GM21529 (cell line): ENCODE measurements around the gene TCP11L1.
"Not testable (repeated sequence)": the region's sequence is repeated elsewhere in the genome, so short reads cannot be mapped to it uniquely, and the experiment has no call there.

ENCODE experiments used
- ATAC-seq: cut with Tn5 transposase; IDR thresholded peaks from one replicate; pipeline ENCODE4 v1.9.1; 2021; ENCODE audit not compliant: unreplicated experiment

TCP11L1 gene

GRCh38 chr11:33029218-33029617 is 10.2 kb upstream of the TCP11L1 start:
- ATAC-seq, result not testable (repeated sequence)

GRCh38 chr11:33033493-33033892 is 5.9 kb upstream of the TCP11L1 start:
- no peak for ATAC-seq

DNA sequence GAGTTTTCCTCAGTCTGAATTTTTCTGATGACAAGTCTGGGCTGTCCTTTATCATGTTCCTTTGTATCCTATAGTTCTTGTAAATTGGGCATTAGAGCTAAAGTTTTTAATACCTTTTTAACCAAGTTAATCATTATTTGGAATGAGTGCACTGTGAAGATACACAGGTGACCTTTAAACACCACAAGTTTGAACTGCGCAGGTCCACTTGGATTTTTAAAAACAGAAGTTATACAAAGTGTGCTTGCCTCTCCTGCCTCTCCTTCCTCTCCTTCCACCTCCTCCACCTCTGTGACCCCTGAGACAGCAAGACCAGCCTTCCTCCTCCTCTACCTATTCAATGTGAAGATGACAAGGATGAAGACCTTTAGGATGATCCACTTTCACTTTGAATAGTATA is 4.4 kb upstream of the TCP11L1 start:
- no peak for ATAC-seq

DNA sequence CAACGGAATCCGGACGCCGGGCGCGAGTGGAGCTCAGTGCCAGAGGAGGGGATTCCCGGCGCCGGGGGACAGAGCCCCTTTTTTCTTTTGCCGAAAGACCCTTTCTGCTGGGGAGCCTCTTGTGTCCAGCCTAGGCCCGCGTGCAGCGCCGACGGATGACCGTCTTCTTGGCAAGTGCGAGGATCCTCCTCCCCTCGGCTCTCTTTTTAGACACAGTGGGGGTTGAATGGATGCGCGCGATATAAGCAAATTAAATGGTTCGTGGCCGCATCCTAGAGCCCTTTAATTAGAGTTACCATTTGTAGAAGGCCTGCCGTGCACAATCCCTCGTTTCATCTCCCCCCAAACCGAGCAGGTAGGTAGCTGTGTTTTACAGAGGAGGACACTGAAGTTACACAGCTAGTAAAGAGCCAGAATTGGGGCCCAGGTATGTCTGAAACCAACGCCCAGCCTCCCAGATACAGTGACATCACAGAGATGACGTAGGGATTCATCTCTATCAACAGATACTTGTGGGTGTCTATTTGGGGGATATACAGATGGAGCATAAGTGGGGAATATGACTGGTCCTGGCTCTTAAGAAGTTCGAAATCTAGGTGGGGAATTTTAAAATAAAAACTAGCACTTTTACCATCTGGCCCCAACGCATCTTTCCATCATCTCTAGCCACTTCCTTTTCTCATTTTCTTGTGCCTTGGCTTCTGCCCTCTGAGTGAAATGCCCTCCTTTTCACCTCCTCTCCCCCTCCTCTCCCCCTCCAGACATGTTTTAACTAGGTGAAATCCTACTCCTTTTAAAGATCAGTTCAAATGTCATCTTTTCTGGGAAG is 875 bp downstream of the TCP11L1 start:
- ATAC-seq, result peak; percentile 29

DNA sequence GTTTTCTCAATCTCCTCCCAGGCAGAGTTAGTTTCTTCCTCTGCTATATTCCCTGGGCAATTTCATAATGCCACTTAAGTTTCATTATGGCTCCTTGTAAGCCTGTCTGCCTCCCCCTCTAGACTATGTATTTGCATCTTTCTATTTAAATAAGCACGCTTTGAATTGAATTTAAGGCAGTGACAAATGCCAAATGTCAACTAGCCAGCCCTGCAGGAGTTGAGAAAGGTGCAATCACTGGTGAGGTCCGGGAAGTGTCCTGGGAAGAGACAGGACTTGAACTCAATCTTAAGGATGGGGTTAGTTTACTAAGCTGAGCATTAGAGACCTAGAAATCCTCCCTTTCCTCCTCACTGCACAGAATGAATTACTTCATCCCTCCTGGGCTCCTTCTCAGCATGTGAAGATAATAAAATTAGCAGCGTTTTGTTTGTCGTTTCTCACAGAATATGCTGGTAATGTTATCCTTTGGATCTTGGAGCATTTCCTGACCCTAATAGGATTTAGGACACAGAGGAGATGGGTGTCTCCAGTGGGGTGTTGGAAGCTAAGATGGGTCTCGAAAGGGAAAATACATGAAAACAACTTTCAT is 1.6 kb downstream of the TCP11L1 start:
- ATAC-seq, result peak; percentile 25

DNA sequence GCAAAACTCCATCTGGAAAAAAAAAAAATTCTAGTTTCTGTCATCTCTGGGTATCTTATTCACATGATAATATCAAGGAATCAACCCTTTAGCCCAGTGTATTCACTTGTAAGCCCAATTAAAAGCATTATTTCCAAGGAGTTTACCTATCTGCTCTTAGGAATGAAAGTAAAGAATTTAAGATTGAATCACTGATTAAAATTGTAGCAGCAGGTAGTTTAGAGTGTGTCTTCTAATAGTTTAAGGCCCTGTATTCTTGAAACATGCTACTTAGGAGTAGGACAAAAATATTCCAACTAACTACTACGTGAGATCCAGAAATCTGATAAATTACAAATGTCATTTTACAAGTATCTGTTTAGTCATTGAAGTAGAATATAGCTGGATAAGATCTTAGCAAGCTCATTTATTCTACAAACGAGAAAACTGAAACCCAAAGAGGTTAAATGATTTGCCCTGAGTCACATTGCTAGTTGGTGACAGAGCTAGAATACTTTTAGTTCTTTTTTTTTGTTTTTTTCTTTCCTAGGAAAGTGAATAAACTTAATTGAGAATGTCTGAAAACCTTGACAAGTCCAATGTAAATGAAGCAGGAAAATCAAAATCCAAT is 4.0 kb downstream of the TCP11L1 start:
- ATAC-seq, result no peak

DNA sequence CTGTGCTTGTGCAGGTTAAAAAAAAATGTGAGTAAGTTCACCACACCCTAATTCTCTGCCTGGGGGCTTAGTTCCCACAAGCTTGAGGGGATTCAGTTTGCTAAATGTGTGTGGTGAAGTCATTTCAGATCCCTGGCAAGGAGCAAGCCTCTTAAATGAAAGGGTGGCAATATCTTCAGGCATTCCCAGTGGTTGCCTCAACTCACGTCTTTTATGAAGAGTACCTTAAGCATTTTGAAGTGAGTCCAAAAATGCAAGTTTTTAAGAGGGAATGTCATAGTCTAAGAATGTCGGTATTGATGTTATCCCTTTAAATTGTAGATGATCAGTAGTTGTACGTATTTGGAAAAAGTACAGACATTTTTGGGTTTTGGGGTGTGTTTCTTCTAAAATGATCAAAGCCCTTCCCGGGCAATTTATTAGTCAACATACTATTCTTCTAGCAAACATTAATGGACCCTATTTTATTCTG is 4.9 kb downstream of the TCP11L1 start:
- no peak for ATAC-seq

DNA sequence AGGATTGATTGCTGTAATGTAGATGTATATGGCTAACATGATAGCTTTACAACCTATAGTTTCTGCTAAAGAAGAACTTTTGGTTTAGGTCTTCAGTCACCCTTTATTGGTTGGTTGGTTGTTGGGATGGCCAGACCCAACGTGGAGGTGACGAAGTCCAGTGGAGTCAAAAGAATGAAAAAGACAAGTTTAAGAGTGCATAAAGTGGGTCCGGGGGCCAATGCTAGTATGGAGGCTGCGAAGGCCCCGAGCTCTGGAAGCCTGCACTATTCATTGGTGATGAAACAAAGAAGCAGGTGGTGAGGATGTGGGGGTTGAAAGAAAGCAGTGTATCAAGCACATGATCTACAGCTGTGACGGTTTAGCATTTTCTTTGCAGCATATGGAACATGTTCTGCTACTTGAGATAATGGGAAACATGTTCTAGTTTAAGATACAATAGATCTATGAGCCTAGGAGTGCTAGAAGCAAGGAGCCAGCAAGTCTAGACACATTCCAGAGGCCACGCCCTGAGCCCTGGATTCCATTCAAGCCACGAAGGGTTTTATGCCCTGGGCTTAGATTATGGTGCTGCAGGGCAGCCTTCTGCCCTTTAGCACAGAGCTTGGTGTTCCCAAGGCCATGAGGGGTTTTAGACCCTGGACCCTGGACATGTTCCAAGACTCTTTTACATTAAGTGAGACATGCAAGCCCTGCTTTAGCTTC is 6.3 kb downstream of the TCP11L1 start:
- ATAC-seq, result no peak

- not testable (repeated sequence) for ATAC-seq
Measured at GRCh38 chr11:33048701-33049100, 9.3 kb downstream of the TCP11L1 start.

DNA sequence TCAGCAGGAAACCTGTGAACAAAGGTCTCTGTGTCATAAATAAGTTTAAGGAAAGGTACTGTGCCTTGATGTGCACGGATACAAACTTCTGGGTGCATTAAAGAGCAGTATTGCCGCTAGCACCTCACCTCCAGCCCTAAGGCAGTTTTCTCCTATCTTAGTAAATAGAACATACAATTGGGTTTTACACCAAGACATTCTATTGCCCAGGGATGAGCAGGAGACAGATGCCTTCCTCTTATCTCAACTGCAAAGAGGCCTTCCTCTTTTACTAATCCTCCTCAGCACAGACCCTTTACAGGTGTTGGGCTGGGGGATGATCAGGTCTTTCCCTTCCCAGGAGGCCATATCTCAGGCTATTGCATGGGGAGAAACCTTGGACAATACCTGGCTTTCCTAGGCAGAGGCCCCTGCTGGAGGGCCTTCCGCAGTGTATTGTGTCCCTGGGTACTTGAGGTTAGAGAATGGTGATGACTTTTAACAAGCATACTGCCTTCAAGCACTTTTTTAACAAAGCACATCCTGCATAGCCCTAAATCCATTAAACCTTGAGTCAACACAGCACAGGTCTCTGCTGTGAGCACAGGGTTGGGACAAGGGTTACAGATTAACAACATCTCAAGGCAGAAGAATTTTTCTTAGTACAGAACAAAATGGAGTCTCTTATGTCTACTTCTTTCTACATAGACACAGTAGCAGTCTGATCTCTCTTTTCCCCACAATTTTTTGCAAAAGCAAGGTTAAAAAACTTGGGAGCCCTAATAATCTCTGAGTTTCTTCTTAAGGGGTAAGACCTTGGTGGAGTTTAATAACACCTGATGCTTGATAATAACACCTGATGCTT is 10.4 kb downstream of the TCP11L1 start:
- ATAC-seq, result not testable (repeated sequence)

DNA sequence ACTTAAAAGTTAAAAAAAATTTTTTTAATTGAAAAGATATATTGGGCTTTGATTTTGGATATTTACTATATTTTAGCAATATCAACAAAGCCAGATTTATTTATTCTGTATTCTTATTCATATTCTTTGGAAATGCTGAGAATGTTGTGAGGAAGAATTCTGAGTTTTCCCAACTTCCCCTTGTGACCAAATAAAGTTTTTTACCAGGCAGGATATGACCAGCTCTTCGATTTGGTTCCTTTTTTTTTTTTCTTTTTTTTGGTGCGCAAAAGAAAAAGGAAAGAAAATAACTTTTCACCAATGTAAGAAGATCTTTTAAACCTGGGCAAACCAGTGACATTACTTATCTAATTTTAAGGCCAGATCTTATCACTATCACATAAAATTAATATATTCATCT is 12.9 kb downstream of the TCP11L1 start:
- no peak for ATAC-seq

DNA sequence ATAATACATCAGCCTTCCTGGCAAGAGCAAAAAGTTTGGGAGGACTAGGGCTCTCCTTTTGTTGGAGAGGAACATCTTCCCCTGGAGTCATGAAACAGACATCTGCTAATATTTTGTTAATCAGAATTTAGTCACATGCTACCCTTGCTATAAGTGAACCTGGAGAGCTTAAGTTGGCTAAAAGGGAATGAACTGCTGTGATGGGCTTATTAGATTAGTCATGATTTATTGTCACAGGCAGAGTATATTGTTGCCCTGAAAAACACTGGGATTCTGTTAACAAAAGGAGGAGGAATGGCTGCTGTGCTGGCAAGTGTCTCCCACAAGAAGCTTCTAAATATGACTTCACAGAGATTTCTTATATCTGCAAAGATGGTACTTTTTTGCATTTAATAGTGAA is 16.0 kb downstream of the TCP11L1 start:
- no peak for ATAC-seq

DNA sequence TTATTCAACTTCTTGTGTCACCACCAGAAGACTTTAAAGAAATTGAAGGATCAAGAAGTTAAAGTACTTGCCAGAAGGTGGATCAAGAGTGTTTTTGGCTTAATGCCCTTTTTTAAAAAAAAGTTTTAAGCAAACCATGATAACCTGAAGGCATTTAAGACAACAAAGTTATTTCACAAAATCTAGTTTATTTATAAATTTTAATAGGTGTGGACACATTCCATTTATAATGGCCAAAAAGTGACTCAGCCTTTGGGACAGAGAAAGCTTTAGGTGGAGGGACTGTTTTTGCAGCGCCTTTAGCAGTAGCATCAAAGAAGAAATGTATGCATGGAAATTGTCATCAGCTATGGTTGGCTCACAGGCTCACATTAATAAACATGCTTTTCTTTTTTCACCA is 17.9 kb downstream of the TCP11L1 start:
- no peak for ATAC-seq

DNA sequence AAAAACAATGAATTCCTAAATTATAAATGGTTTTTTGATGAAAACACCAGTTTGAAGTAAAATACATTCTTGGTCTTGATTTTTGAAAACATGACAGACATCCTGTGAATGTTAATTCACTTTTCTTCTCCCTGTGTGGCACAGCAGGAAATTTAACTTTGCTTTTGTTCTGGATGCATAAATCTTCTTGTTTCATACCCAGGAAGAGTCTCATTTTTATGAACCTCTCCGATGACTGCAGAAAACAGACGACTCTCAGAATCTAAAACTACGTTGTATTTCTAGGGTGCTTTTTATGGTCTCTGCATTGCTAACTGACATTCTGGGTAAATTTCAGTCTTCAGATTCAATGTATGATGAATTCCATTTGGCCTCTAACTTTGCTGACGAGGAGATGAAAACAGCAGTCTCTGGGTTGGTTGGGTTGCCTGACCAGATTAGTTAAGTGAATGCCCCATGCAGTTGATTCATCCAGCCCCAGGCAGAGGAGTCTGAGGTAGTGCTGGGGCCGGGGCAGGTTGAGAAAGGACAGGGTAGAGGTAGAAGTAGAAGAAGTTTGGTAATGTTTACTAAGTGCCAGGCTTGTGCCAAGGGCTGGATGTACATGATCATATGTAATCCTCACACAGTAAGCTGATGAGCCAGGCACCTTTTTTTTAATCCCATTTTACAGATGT is 20.1 kb downstream of the TCP11L1 start:
- no peak for ATAC-seq

- no peak for ATAC-seq
Measured at GRCh38 chr11:33060271-33060670, 20.9 kb downstream of the TCP11L1 start.

- no peak for ATAC-seq
Measured at GRCh38 chr11:33062137-33062536, 22.8 kb downstream of the TCP11L1 start.

- peak; percentile 58 for ATAC-seq
Measured at GRCh38 chr11:33063326-33063881, 24.0 kb downstream of the TCP11L1 start.

DNA sequence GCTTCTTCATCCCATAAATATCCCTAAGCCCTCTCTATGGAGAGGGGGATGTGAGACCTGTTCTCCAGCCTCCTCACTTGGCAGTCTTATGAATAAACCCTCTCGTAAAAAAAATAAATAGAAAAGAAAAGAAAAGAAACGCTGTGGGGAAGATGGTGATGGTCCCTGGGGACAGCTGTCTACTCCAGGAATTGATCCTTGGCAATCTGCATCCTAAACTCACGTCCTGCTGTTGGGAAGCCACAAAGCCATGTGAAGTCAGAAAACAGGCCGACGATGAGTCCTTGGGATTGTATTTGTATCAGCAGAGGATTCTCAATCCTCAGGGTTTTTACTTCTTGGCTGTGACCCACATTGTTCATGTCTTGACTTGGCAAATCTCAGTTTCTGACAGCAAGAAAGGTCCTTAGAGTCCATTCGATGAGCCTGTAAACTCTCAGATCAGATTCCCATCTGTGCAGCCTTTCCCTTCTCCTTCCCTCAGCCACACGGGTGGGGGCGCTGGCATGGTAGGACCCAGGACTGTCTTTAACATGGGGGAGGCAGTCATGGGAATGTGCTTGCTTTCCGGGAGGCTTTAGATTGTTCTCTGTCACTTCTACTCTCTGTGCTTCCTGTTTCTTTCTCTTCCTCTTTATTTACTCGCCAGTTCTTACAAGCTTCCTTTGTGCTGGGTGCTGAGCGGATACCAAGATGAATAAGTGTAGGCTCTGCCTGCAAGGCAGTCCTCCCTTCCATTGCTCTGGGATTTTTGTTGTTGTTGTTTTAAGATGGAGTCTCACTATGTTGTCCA is 24.9 kb downstream of the TCP11L1 start:
- ATAC-seq, result no peak

GRCh38 chr11:33064866-33065265 is 25.5 kb downstream of the TCP11L1 start:
- ATAC-seq, result no peak
